Measurements from ENCODE around the gene ZCCHC24. TPM values are rescaled to one million over a fixed set of nuclear protein-coding genes. Genes with fewer than 3 reads are reported as not detected.

Gene ZCCHC24
- total and polyA plus RNA-seq, 5 donors from 2014 or later: 0.25 to 1.8 (median 0.76) TPM

DNA sequence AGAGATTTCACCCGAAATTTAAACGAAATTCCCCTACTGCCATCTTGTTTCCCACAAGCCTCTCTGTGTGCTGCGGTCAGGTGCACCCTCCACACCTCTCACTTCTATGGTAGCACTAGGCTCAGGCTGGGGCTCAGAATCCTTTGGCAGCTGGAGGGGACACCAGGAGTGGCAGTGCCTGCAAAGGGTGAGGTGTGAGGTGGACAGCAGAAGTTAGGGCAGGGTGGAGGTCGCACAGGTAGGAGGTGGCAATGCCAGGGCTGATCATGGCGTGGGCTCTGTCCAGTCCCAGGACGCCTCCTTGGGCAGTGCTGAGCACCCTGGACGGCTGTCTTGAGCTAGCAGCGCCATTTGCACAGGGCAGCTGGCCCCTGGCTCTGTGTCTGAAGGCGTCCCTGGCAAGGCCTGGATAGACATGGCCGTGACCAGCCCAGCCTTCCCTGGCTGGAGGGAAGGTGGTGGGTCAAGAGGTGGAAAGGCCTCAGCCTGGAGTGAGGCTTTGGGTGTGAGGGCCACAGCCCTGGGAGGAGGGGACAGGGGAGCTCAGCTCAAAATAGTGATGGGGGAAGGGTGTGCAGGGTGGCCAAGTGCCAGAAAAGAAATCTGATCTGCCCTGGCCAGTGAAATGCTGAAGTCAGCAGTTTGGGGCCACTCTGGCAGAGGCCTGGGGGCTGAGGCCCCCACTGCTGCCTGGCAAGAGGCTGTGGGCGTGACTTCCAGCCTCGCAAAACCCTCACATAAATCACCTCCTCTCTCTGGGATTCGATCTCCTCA is 40.0 kb downstream of the ZCCHC24 start:
- Mint-ChIP-seq H3K27ac (no peak overlapping the region), H3K4me3 (no peak overlapping the region), H3K27me3 (peaks cover 9% of the 10 kb centered on the region), H3K9me3 (no peaks in the 10 kb centered on the region), H3K36me3 (no peaks in the 10 kb centered on the region), H3K4me1 (no peaks in the 10 kb centered on the region)
- Histone ChIP-seq H3K9me3 (ENCODE audit: control insufficient read depth in 2 of 2, low read length in 2 of 2) (no peaks in the 10 kb centered on the region), H3K4me3 (ENCODE audit: low read depth, low read length) (no peak overlapping the region), H3K36me3 (ENCODE audit: control insufficient read depth, insufficient read depth, low read length) (no peaks in the 10 kb centered on the region), H3K27me3 (ENCODE audit: control insufficient read depth, insufficient read depth, low read length) (no peaks in the 10 kb centered on the region), H3K4me1 (ENCODE audit: control insufficient read depth, insufficient read depth, low read length, poor library complexity, severe bottlenecking) (no peaks in the 10 kb centered on the region), H3K27ac (ENCODE audit: insufficient read depth, low read length, poor library complexity, severe bottlenecking) (no peak overlapping the region)
- ATAC-seq (ENCODE audit: low read depth in 2 of 2) (no peak), DNase-seq (no peak)

DNA sequence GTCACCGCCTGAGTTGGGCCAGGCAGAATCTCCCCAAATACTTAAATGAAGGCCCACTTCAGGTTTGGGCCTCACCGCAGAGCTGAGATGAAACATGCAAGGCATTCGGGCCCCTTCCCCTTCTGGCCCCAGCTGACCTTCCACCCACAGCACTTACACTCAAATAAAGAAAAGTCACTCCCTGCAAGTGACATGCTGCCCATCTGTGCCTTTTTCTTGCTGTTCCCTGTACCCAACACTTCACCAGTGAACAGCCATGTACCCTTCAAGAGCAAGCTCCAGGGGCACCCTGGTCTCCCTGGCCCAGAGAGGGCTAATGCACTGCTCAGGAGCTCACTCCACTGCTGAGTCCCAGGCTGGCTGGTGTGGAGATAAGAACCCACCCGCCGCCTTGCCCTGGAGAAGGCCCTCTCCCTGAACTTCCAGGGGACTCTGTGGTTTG is 40.7 kb downstream of the ZCCHC24 start:
- Mint-ChIP-seq H3K36me3 (no peaks in the 10 kb centered on the region), H3K4me1 (no peaks in the 10 kb centered on the region), H3K27me3 (peaks cover 9% of the 10 kb centered on the region), H3K4me3 (no peak overlapping the region), H3K27ac (no peak overlapping the region), H3K9me3 (no peaks in the 10 kb centered on the region)
- Histone ChIP-seq H3K4me1 (ENCODE audit: control insufficient read depth, insufficient read depth, low read length, poor library complexity, severe bottlenecking) (no peaks in the 10 kb centered on the region), H3K4me3 (ENCODE audit: low read depth, low read length) (no peak overlapping the region), H3K27me3 (ENCODE audit: control insufficient read depth, insufficient read depth, low read length) (no peaks in the 10 kb centered on the region), H3K9me3 (ENCODE audit: control insufficient read depth in 2 of 2, low read length in 2 of 2) (no peaks in the 10 kb centered on the region), H3K36me3 (ENCODE audit: control insufficient read depth, insufficient read depth, low read length) (no peaks in the 10 kb centered on the region), H3K27ac (ENCODE audit: insufficient read depth, low read length, poor library complexity, severe bottlenecking) (no peak overlapping the region)
- ATAC-seq (ENCODE audit: low read depth in 2 of 2): no peak
- DNase-seq: no peak

DNA sequence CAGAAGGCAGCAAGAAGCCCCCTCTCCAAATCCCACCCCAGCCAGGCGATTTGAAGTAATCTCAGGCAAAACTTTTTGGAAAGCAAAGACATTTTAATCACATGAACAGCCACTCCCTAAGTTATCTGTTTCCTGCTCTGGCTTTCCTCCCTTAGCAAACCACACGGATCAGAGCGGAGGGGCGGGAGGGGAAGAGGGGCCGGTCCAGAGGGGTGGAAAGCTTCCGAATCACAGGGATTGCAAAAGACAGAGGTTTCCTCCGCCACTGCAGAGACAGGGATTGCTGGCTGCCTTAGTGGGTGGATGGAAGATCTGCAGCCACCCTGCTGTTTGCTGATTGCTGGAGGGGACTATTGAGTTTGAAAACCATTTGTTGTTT is 41.2 kb downstream of the ZCCHC24 start:
- Mint-ChIP-seq H3K36me3 (no peaks in the 10 kb centered on the region), H3K4me3 (no peak overlapping the region), H3K4me1 (peaks cover 0 to 2% (median 0%) of the 10 kb centered on the region in 4 donors), H3K9me3 (no peaks in the 10 kb centered on the region), H3K27me3 (peaks cover 9% of the 10 kb centered on the region), H3K27ac (no peak overlapping the region)
- Histone ChIP-seq H3K4me3 (ENCODE audit: low read depth, low read length) (no peak overlapping the region), H3K9me3 (ENCODE audit: control insufficient read depth in 2 of 2, low read length in 2 of 2) (no peaks in the 10 kb centered on the region), H3K4me1 (ENCODE audit: control insufficient read depth, insufficient read depth, low read length, poor library complexity, severe bottlenecking) (no peaks in the 10 kb centered on the region), H3K27me3 (ENCODE audit: control insufficient read depth, insufficient read depth, low read length) (no peaks in the 10 kb centered on the region), H3K36me3 (ENCODE audit: control insufficient read depth, insufficient read depth, low read length) (no peaks in the 10 kb centered on the region), H3K27ac (ENCODE audit: insufficient read depth, low read length, poor library complexity, severe bottlenecking) (no peak overlapping the region)
- DNase-seq (no peak), ATAC-seq (ENCODE audit: low read depth in 2 of 2) (no peak)

DNA sequence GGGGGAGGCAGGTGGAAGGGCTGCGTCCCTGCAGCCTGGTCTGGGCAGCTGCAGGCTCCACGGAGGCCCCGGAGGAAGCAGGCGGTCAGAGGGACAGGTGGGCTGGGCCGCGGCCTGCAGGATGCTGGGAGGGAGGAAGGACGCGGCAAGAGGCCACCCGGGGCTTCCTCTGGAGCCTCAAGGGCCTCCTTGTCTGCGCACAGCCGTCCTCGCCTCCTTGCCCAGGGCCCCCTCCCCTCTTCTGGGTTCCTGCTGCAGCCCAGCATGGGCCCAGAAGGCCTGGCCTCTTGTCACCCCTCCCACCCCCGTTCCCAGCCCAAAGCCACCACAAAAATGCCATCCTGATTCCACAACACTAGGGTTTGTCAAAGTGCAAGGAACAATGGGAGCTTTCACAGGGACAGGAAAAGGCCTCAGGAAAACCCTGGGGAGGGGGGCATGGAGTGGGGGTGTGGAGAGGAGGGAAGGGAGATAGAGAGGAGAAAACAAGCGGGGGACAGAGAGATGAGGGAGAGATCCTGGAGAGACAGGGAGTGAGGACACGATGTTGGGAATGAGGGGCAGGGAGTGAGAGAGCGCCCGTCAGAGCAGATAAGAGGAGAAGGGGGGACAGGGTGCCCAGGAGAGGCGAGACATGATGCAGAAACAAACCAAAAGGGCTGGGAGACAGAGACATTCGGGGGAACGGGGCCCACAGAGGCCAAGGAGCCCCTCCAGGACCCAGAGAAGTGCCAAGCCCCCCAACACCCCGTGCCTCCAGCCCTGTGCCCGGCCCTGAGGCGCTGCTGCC is 41.8 kb downstream of the ZCCHC24 start:
- Histone ChIP-seq H3K27me3 (ENCODE audit: control insufficient read depth, insufficient read depth, low read length) (no peaks in the 10 kb centered on the region), H3K9me3 (ENCODE audit: control insufficient read depth in 2 of 2, low read length in 2 of 2) (no peaks in the 10 kb centered on the region), H3K27ac (ENCODE audit: insufficient read depth, low read length, poor library complexity, severe bottlenecking) (no peak overlapping the region), H3K4me1 (ENCODE audit: control insufficient read depth, insufficient read depth, low read length, poor library complexity, severe bottlenecking) (no peaks in the 10 kb centered on the region), H3K4me3 (ENCODE audit: low read depth, low read length) (no peak overlapping the region), H3K36me3 (ENCODE audit: control insufficient read depth, insufficient read depth, low read length) (no peaks in the 10 kb centered on the region)
- peaks cover 0 to 2% (median 0%) of the 10 kb centered on the region in 4 donors for H3K4me1 Mint-ChIP-seq
- no peak overlapping the region for H3K4me3 Mint-ChIP-seq
- DNase-seq (no peak), ATAC-seq (ENCODE audit: low read depth in 2 of 2) (no peak)
- no peaks in the 10 kb centered on the region for H3K36me3 Mint-ChIP-seq
- peaks cover 9% of the 10 kb centered on the region for H3K27me3 Mint-ChIP-seq
- no peaks in the 10 kb centered on the region for H3K9me3 Mint-ChIP-seq
- H3K27ac Mint-ChIP-seq: no peak overlapping the region

DNA sequence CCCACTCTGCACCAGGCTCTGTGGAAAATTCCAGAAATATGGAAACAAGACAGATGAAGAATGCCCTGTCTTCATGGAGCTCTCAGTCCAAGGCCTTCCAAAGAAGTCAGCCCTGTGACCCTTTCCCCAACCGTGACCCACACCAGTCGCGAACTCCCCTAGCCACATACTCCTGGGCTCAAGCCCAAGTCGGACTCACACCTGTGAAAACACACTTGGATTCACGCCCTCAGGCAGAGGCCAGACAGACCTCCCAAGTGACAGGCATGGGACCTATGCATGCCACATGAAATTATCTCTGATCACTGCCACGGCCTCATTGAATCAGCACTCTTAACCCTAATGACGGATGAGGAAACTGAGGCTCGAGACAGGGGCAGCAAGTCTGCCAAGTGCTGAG is 42.5 kb downstream of the ZCCHC24 start:
- DNase-seq: no peak
- Mint-ChIP-seq H3K27ac (no peak overlapping the region), H3K27me3 (peaks cover 9% of the 10 kb centered on the region), H3K4me3 (no peak overlapping the region), H3K4me1 (peaks cover 0 to 2% (median 0%) of the 10 kb centered on the region in 4 donors), H3K36me3 (no peaks in the 10 kb centered on the region), H3K9me3 (no peaks in the 10 kb centered on the region)
- H3K4me1 ChIP-seq (ENCODE audit: control insufficient read depth, insufficient read depth, low read length, poor library complexity, severe bottlenecking): no peaks in the 10 kb centered on the region
- no peak for ATAC-seq (ENCODE audit: low read depth in 2 of 2)
- H3K4me3 ChIP-seq (ENCODE audit: low read depth, low read length): no peak overlapping the region
- no peak overlapping the region for H3K27ac ChIP-seq (ENCODE audit: insufficient read depth, low read length, poor library complexity, severe bottlenecking)
- H3K36me3 ChIP-seq (ENCODE audit: control insufficient read depth, insufficient read depth, low read length): no peaks in the 10 kb centered on the region
- no peaks in the 10 kb centered on the region for H3K27me3 ChIP-seq (ENCODE audit: control insufficient read depth, insufficient read depth, low read length)
- no peaks in the 10 kb centered on the region for H3K9me3 ChIP-seq (ENCODE audit: control insufficient read depth in 2 of 2, low read length in 2 of 2)

DNA sequence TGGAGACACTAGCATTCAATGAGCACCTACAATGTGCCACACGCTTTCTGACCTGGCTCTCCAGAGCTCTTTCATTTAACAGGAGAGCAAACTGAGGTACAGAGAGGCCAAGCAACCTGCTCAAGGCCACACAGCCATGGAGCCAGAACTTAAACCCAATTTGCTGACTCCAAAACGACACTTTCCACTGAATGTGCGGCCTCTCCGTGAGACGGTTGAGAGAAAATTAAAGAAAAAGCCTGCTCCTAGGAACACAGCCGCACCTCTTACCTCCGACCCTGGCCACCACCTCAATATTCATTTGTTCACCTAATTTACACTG is 42.8 kb downstream of the ZCCHC24 start:
- Mint-ChIP-seq H3K9me3 (no peaks in the 10 kb centered on the region), H3K27me3 (peaks cover 9% of the 10 kb centered on the region), H3K4me1 (peaks cover 0 to 2% (median 0%) of the 10 kb centered on the region in 4 donors), H3K36me3 (no peaks in the 10 kb centered on the region), H3K4me3 (no peak overlapping the region), H3K27ac (no peak overlapping the region)
- no peaks in the 10 kb centered on the region for H3K27me3 ChIP-seq (ENCODE audit: control insufficient read depth, insufficient read depth, low read length)
- no peaks in the 10 kb centered on the region for H3K4me1 ChIP-seq (ENCODE audit: control insufficient read depth, insufficient read depth, low read length, poor library complexity, severe bottlenecking)
- no peak overlapping the region for H3K27ac ChIP-seq (ENCODE audit: insufficient read depth, low read length, poor library complexity, severe bottlenecking)
- no peak for ATAC-seq (ENCODE audit: low read depth in 2 of 2)
- H3K9me3 ChIP-seq (ENCODE audit: control insufficient read depth in 2 of 2, low read length in 2 of 2): no peaks in the 10 kb centered on the region
- H3K36me3 ChIP-seq (ENCODE audit: control insufficient read depth, insufficient read depth, low read length): no peaks in the 10 kb centered on the region
- no peak overlapping the region for H3K4me3 ChIP-seq (ENCODE audit: low read depth, low read length)
- DNase-seq: no peak

DNA sequence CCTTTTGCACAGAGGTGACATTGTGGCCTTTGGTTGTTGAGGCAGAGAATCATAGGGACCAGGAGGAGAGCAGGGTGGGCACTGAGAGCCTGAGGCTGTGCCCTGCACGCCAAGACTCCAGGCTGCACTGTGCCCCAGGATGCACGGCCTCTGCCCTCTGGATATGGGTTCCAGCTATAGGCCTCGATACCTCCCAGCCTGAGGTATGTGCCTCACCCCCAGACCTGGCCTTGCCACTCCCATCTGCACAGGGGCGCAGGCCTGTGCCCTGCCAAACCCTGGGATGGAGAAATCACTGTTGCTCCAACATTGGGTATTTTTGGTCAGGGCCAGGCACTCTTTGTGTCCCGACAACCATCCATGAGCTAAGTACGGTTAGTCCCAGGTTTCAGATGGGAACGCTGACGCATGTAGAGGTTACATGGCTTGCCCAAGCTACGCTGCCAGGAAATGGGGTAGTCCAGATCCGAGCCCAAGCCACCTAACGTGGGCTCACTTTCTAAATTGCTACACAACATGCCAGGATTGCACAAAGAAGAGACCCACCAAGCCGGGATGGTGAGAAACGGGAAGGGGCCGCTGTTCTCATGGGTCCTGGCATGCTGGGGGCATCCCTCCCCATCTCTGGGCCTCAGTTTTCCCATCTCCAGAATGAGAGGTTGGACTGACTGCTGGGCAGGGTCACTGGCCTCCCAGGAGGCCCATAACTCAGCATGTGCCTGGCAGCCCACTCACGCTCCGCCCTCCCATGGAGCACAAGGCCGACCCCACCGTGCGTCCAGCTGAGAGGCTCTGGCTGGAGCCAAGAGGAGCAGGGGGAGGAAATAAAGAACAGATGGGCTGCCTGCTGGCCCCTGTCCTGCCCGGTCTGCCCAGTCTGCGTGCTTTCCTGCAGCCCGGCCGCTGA is 44.2 kb downstream of the ZCCHC24 start:
- Mint-ChIP-seq H3K4me3 (no peak overlapping the region), H3K27me3 (peaks cover 10% of the 10 kb centered on the region), H3K36me3 (no peaks in the 10 kb centered on the region), H3K27ac (no peak overlapping the region), H3K4me1 (peaks cover 0 to 2% (median 0%) of the 10 kb centered on the region in 4 donors), H3K9me3 (no peaks in the 10 kb centered on the region)
- H3K36me3 ChIP-seq (ENCODE audit: control insufficient read depth, insufficient read depth, low read length): no peaks in the 10 kb centered on the region
- no peaks in the 10 kb centered on the region for H3K4me1 ChIP-seq (ENCODE audit: control insufficient read depth, insufficient read depth, low read length, poor library complexity, severe bottlenecking)
- no peaks in the 10 kb centered on the region for H3K27me3 ChIP-seq (ENCODE audit: control insufficient read depth, insufficient read depth, low read length)
- H3K9me3 ChIP-seq (ENCODE audit: control insufficient read depth in 2 of 2, low read length in 2 of 2): no peaks in the 10 kb centered on the region
- H3K4me3 ChIP-seq (ENCODE audit: low read depth, low read length): no peak overlapping the region
- ATAC-seq (ENCODE audit: low read depth in 2 of 2): no peak
- H3K27ac ChIP-seq (ENCODE audit: insufficient read depth, low read length, poor library complexity, severe bottlenecking): no peak overlapping the region
- DNase-seq: no peak
